MV-4-11 (cell line): ENCODE measurements around the gene PSME2.

Experiments
- DNase-seq: peaks from one replicate; lab custom pipeline; 2025; lab: John Stamatoyannopoulos, UW

The PSME2 gene, protein sequence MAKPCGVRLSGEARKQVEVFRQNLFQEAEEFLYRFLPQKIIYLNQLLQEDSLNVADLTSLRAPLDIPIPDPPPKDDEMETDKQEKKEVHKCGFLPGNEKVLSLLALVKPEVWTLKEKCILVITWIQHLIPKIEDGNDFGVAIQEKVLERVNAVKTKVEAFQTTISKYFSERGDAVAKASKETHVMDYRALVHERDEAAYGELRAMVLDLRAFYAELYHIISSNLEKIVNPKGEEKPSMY

DNA sequence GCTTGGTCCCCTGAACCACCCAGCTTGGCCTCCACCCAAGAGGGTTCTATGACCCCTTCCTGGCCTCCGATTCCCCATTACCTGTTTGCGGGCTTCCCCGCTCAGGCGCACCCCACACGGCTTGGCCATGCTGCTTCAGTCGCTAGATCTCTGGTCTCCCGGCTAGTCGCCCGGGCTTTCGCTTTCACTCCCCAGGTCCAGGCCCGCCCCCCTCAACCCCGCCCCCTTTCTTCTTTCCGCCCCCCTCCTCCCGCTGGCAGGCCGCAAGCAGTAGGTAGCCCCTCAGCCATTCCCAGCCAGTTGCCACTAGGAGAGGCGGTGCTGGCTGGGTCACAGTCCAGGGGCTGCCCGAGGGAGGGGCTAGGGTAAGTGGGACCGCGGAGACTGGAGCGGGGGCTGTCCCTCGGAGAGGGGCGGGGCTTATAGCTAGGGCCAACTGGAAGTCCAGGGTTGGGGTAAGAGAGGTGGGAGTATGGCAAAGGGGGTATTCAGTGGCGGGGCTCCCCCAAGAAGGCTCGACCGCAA, at the start of gene PSME2:
TSS of gene PSME2 (minus strand) at position 158 of the 525 bp plus-strand sequence. CDS start at position 129, 29 bp downstream.
- DNase-seq = peak; percentile 92

DNA sequence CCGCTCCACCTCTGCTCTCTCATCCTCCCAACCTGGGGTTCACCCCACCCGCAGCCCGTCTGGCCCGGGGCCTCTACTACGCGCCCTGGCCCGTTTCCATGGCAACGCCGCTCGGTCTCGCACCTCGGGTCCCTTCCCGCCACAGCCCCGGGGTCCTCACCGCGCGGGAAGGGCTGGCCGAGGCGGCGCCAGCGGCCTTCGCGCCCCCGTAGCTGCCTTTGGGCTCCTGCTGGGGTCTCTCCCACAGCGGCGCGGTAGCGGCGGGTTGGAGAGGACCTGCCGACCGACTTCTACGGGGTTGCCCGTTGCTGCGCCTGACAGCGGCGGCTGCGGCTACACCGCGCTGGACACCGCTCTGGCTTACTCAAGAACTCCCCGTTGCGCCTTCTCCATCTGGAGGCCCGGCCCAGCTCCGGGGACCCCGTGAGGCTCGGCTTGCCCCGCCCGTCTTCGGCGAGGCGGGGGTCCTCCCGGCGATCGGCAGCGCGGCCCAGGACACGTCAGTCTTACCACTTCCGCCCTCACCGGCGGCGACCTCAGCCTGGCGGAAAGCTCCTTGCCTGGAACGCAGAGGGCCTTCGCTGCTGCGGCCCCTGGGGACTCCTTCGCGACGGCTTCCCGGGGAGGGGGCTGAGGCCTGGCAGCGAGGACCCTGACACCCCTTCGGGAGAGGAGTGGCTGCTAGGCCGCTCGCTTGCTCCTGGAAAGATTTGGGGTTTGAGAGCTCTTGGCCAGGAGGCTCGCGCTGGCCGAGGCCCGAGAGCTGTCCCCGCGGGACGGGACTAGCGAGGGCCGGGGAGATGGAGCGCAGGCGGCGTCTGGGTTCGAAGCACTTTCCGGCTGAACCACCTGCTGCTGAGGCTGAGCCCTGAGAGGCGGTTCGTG, 49.0 kb upstream of the PSME2 start, which contains the start of gene TM9SF1:
TSS of gene TM9SF1 (minus strand) at position 256 of the 885 bp plus-strand sequence. CDS start 422 bp downstream, outside the sequence.
- DNase-seq = peak; percentile 75

DNA sequence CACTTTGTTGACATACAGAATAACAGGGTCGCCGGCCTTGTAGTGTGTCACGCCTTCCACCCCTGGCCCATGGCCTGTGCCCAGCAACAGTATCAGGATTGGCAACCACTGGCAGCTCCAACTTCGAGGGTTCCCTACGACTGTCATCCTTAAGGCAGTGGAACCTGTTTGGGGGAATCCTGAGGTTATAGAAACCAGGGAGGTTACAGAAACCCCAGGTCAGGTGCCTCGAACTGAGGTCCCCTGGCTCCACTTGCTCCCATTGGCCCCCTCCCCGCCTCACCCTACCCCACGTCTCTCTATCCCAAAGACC, 48.4 kb upstream of the PSME2 start:
- DNase-seq = no peak

DNA sequence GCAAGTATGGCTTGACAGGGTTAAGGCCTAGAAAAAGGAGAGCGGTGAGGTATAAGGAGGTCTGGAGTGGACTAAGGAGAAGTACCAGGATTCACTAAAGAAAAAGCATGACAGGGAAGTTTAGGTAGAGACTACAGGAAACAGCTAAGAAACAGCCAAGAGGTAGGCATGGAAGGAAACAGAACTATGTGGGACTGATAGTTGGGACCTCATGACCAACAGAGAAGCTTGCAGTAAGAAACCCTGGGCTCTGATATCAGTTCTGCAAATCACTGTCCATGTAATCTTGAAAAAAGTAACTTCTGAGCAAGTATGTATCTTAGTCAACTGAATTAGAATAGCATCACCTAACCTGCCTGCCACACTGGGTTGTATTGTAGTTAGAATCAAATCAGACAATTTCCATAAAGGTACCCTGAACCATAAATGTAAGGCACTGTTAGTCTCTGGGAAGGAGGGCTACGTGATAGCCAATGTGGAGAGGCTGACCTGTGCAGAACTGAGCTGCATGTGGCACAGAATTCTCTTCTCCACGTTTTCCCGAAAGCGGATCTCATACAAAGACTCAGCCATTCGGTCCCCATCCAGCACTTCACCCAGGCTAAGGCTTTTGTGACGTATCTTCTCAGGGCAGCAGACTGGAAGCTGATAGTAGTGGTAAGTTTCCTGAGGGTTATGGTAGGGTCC, 47.9 kb upstream of the PSME2 start:
- DNase-seq = no peak

DNA sequence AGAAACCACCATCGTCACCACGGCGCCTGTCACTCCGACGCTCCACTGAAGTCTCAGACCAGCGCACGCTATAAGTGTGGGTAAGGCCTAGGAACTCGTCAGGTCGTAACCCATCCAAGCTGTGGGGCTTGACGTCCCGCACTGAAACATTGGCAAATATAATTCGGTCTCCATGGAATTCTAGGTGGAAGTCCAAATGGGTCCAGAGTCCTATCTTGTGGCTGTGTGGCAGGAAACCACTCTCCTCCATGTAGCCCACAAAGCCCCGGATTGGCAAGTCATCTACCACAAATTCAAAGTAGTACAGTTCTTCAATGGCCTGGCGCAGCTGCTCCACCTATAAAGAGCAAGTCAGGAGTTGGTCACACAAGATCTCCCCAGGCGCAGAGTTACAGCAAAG, 46.5 kb upstream of the PSME2 start:
- DNase-seq = no peak

DNA sequence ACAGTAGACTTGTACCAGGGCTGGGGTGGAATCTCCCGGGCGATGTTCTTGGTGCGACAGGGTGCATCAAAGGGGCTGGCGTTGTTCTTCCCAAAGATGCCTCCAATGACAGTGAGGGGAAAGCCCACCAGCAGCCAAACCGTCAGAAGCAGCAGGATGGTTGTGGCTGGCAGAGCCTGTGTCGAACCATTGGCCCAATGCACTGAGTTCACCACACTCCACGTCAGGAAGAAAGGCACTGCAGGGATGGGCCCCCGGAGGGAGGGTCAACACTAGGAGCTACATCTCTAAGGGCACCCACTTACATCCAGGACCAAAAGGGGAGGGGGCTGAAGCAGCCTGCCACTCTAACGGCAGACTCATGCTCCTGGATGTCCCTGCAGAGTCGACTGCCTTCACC, 44.0 kb upstream of the PSME2 start:
- no peak for DNase-seq

DNA sequence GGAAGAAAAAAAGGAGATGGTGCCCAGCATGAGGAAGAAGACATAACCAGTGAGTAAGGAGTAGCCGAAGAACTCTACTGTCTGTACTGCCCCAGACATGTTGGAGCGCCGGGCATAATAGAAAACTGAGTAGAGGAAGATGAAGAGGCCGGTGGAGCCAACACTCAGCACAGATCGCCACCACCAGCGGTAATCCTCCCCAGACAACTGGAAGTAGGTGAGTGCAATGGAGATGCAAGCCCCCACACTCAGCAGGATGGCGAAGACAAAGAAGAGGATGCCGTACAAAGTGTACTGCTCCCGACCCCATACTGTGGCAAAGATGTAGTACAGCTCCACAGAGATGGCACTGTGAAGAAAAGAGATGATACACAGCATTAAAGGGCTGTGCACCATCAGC, 43.0 kb upstream of the PSME2 start:
- no peak for DNase-seq

DNA sequence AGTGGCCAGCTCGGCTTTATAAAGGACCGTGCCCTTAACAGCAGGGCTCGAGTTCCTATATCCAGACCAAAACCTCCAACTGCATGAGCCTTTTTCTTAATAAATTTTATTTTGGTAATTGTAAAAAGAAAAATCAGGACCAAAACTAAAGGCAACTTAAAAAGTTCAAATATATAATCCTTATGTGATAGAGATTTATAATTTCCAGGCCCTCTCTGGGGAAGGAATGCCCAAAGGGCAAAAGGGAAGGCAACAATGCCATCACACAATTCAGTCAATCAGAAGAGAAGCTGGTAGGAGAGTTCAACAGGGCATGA, 42.6 kb upstream of the PSME2 start:
- no peak for DNase-seq

DNA sequence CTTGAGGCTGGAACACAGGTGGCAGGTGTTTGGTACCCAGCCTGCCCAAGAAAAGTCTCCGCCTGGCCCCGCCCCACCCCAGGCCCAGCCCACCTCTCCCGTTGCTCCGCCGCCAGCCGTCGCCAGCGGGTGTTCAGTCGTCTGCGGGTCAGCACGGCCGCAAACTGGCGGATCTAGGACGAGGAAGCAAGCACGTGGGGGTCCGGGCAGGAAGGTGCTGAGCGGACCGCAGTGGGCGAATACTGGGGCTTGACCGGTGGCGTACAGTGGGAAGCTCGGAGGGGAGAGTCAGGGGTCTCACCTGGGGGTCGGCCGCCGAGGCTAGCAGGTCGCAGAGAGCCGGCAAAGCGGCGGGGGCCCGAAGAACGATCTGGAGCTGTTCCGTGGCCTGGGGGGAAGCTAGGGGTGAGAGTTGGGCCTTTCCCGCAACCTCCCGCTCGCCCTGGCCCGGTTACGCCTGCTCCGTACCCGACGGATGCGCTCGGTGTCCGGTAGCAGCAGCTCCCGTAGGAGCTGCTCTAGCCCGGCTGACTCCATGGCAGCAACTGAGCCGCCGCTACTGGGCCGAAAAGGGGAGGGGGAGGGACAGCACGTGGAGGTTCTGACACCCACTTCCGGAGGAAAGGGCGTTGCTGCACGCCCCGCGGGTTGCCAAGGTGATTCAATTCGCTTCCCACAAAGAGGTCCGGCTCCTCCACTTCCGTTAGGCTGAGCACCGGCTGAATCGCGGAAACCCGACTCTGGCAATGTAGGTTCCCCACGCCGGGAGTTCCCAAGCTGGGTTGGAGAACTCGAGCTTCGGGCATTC, 42.0 kb upstream of the PSME2 start, which contains the start of gene IPO4:
TSS of gene IPO4 (minus strand) at position 566 of the 808 bp plus-strand sequence. CDS start at position 537, 29 bp downstream.
- DNase-seq = peak; percentile 94

DNA sequence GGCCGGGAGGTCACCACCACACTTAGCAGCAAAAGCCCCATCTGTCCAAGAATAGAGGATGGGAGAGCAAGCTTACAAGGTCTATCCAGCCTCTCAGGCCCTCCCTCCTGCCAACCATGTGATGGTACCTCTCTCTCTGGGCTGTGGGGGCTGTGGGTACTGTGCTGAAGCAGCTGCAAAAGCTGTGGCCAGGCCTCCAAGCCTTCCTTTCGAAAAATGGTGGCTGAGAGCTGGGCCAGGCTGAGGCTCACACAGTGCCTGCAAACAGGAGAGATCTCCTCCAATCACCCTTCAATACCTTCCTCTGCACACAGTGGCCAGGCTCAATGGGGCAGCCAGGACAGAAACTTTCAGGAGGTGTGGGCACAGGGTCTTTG, 41.1 kb upstream of the PSME2 start:
- DNase-seq = no peak

DNA sequence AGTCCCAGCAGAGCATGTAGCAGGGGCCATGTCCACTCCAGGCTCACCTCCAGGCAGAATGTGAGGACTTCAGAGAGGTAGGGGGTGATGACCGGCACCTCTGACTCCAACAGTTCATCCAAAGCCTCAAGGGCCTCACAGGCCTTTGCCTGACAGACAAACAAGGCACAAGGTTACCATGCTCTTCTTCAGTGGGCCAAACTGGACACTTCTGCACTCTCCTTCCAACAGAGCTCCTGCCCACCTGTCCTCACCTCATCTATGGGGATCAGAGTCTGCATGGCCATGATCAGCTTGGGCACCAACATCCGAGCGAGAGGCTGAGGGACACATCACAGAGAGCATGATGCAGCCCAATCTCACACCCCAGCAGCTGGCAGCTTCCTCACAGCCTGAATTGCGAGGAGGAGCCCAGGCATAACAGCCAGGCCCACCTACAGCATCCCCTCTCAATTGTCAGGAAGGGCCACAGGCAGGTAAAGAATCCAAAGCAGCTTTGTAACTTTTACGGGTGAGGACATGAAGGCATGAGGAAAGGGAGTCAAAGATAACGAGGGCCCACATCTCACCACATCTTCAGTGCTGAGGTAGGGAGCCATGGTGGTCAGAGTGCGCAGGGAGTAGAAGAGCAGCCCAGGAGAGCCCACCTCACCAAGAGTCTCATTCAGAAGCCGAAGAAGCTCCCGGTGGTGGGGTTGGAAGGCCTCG, 40.6 kb upstream of the PSME2 start:
- no peak for DNase-seq

DNA sequence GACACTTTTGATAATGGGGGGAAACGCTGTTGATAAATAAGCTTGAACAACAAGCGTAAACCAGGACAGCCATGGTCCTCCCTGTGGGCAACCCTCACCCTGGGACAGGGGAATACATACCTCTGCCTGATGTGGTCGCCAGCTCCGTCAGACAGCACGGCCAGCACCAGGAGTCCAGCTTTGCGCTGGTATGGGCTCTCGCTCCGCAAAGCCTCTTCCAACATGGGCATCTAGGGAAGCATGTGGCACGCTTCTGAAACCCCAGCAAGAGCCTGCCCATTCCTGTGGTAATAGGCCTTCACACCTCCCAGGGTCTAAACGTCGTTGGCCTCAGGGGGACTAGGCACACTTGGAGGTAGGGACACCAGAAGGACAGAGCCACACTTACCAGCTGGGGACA, 39.3 kb upstream of the PSME2 start:
- DNase-seq = no peak

DNA sequence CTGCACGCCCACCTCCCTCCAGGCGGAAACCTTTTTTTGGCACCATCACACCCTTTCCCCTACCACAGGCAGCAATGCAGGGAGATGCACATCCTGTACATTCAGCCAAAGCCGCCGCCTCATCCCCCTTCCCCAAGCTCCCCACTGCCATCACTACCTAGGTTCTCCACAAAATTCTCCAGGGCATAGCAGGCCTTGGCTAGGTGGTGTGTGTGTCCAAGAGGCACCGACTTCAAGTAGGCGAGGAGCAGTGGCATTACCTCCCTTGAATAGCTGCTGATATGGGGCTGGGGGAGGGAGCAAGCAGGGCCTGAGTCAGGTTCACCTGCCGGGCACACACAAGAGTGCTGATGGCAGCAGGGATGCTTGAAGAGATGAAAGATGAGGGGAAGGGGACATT, 38.6 kb upstream of the PSME2 start:
- DNase-seq = no peak

DNA sequence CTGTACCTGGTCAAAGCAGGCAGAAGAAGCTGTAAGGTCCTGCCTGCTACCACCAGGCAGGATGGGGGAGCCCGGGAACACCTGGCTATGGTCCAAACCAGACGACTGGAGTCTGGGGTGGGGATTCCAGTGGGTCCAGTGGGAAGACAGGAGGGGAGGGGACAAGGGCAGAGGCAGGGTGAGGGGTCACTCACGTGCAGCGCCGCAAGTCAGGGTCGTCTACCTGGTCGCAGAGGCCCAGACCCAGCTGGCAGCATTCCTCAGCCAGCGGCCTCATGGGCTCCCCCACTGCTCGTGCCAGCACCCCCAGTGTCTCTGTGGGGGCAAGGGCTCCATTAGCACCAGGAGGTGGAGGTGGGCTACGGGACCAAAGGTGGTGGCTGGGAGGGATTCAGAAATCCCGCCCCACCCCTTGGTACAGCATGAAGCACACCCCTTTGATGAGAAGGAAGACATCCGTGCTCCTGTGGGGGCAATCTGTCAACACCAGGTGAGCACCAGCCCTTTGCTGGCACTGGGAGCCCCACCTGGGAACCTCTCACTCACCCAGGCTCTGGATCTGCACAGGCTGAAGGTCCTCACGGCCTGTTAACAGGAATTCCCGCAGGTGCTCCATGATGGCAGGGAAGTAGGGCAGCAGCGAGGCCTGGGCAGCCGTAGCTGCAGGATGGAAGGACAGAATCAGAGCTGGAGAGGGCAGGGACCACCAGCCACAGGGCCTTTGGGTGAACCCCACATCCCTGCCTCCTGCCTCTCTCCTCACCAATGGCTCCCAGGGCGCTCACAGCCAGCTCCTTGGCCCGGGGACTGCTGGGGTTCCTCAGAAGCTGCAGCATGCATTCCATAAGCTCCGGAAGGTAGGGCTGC, 37.9 kb upstream of the PSME2 start:
- DNase-seq = no peak

DNA sequence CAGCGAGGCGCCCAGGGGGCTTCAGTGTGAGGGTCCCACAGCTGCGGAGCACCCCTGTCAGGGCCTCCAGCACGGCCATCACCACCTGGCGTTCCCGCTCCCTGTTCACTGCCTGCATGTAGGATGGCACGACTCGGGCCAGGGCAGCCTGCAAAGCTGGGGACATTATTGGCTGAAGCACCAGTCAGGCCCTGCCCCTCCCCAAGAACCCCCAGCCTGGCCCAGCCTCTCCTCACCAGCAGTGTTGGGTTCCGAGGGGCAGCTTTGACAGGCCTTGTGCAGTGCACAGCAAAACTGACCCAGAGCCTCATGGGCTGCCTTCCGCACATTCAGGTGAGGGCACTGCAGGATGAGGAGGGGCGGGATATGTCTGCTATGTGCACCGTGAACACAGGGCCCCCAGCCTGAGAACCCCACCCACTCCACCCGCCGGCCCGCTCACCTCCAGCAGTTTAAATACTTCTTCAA, 36.6 kb upstream of the PSME2 start:
- no peak for DNase-seq

DNA sequence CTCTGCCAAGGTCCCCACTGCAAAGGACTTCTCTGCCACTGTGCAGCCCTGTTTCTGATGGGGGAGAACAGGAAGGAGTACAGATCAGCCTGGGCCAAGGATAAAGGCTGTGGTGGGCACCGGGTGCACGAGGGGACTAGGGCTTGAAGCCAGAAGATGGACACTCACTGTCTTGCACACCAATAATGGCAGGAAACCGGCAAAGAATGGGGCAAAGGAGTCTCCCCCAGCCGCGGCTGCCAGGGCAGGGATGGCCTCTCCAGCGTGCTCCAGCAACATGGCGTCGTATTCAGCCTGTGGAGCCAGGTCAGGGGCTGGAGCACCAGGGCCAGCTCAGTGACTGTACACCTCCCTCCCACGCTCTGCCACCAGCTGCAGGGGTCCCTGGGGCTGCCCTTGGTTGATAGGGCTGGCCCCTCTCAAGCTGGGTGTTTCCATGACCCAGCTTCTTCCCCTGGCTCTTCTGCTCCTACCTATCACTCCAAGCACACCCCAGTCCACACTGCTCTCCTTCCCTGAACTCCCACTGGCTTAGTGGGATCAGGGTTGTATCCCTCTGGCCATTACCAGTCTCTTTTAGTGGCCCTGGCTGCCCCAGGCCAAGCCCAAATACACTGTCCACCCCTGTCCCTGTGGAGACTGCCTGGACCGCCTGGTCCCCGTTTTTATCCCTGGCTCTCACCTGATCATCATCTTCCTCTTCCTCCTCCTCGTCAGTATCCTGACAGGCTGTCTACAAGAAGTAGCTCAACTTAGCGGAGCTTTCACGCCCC, 35.9 kb upstream of the PSME2 start:
- DNase-seq = no peak

DNA sequence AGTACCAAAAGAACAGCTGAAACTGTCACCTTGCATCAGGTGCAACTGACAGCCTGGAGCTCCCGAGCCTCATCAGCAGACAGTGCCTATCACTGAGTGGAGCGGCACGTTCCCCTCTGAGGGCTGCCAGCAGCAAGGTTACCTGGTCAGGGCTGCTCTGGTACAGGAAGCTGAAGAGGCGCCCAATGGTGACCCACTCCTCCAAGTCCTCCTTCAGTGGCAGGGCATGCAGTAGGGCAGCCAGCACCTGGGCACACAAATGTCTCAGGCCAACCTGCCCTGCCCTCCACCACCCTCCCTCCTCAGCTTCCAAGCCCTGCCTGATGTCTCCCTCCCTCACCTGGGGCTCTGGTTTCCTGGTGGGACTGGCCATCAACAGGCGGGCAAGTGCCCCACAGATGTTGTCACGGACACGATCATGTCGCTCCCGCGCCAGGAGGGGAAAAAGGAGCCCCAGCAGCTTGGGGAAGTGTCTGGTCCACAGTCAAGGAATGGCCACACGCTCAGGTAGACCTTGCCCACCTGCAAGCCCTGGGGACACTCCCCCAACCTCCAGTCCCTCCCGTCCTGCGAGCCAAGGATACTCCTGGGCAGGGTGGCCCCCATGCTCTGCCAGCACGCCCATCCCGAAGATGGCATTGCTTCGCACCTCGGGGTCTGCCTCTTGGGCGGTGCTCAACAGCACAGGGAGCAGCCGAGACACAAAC, 35.1 kb upstream of the PSME2 start:
- no peak for DNase-seq

DNA sequence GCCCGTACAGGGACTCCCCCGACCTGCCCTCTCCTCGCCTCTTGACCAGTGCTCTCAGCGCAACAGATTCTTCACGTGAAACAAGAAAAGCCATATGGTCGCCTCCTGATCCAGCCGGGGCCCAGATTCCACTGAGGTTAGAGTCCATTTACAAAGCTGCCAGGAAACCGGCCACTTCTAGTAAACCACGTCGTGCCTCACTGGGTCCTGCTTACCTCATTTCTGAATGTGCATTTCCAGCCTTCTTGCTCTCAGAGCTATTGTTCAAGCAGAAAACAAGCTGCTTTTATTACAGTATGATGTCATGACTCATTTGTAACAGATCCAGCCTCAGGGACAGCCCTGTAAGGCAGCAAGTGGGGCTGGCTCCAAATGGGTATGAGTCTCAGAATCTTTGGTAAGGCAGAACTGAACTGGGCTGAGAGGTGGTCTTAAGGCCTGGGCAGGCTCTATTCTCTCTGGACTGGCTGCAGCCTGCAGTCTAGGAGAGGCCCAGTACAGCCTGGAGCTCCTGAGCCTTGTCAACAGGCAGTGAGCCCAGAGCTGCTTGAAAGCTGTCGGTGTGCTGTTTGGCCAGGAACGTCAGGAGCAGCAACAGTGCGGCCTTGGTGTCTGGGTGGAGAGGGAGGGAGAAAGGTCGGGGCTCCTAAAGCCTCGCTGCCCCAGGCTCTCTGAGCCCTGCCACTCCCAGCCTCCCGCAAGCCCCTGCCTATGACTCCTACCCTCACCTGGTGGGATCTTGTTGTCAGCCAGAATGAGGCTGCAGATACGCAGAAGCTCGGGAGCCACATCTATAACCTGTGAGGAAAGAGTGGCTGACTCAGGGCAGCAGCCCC, 33.8 kb upstream of the PSME2 start:
- DNase-seq = no peak
